Liver (tissue), 9 donors: ENCODE measurements around the gene ADPRH. TPM values are rescaled to one million over a fixed set of nuclear protein-coding genes. Genes with fewer than 3 reads are reported as not detected.

Experiments
- DNase-seq: peaks from one replicate; pipeline ENCODE4 v3.0.0-alpha.2; 2017; ENCODE audit warnings: low spot score
- H3K27ac ChIP-seq, 2 donors: one replicate each; pipeline ENCODE4 v1.7.0; 2013; ENCODE audit warnings: inconsistent platforms in 2 of 2, low read length in 2 of 2, control low read depth in 1 of 2, low read depth in 1 of 2, mild to moderate bottlenecking in 1 of 2
- H3K27me3 ChIP-seq, 4 donors: one replicate each; pipeline versions ENCODE4 v1.6.1 to v1.7.0; 2013; ENCODE audit warnings: low read length in 3 of 4, inconsistent platforms in 1 of 4, mild to moderate bottlenecking in 1 of 4, moderate library complexity in 1 of 4; ENCODE audit not compliant: control insufficient read depth in 4 of 4, insufficient read depth in 4 of 4
- H3K36me3 ChIP-seq, 4 donors: one replicate each; pipeline versions ENCODE4 v1.6.1 to v1.7.0; 2013; ENCODE audit warnings: low read length in 3 of 4, mild to moderate bottlenecking in 3 of 4, low read depth in 1 of 4, moderate library complexity in 1 of 4; ENCODE audit not compliant: control insufficient read depth in 4 of 4, insufficient read depth in 3 of 4
- H3K4me1 ChIP-seq, 4 donors: one replicate each; pipeline versions ENCODE4 v1.6.1 to v1.7.0; 2013; ENCODE audit warnings: low read length in 3 of 4, mild to moderate bottlenecking in 3 of 4, moderate library complexity in 1 of 4; ENCODE audit not compliant: control insufficient read depth in 4 of 4, insufficient read depth in 4 of 4
- H3K4me3 ChIP-seq, 3 donors: one replicate each; pipeline versions ENCODE4 v1.6.1 to v1.7.0; 2013; ENCODE audit warnings: low read length in 3 of 3, control low read depth in 1 of 3, low read depth in 1 of 3, mild to moderate bottlenecking in 1 of 3
- H3K9ac ChIP-seq, 2 donors: one replicate each; pipeline ENCODE4 v1.7.0; 2013; ENCODE audit warnings: low read length in 2 of 2, mild to moderate bottlenecking in 2 of 2, moderate library complexity in 2 of 2, control low read depth in 1 of 2, low read depth in 1 of 2
- H3K9me3 ChIP-seq, 4 donors: one replicate each; pipeline versions ENCODE4 v1.6.1 to v1.7.0; 2013; ENCODE audit warnings: low read length in 3 of 4; ENCODE audit not compliant: control insufficient read depth in 4 of 4
- ATF3 ChIP-seq: IDR thresholded peaks from 2 replicates; pipeline ENCODE4 v1.6.1; 2016; ENCODE audit warnings: antibody characterized with exemption
- EGR1 ChIP-seq, 2 donors: IDR thresholded peaks; 2 replicates each; pipeline ENCODE4 v1.6.1; 2016 to 2018; ENCODE audit warnings: antibody characterized with exemption in 2 of 2, low read depth in 2 of 2
- FOXA1 ChIP-seq: IDR thresholded peaks from 2 replicates; pipeline ENCODE4 v1.6.1; 2016; ENCODE audit warnings: antibody characterized with exemption
- FOXA2 ChIP-seq: IDR thresholded peaks from 2 replicates; pipeline ENCODE4 v1.6.1; 2016; ENCODE audit warnings: antibody characterized with exemption
- GABPA ChIP-seq, 2 donors: IDR thresholded peaks in 1 of 2; conservative IDR thresholded peaks in 1 of 2; 2 replicates each; pipeline ENCODE4 v1.6.1; 2016; ENCODE audit warnings: antibody characterized with exemption in 2 of 2, mild to moderate bottlenecking in 1 of 2, moderate library complexity in 1 of 2
- HNF4A ChIP-seq, 2 donors: conservative IDR thresholded peaks; 2 replicates each; pipeline ENCODE4 v1.6.1; 2016; ENCODE audit warnings: antibody characterized with exemption in 2 of 2, mild to moderate bottlenecking in 2 of 2
- HNF4G ChIP-seq: IDR thresholded peaks from 2 replicates; pipeline ENCODE4 v1.6.1; 2016; ENCODE audit warnings: antibody characterized with exemption
- JUND ChIP-seq, 2 donors: IDR thresholded peaks; 2 replicates each; pipeline ENCODE4 v1.6.1; 2016; ENCODE audit warnings: antibody characterized with exemption in 2 of 2
- MAX ChIP-seq: IDR thresholded peaks from 2 replicates; pipeline ENCODE4 v1.6.1; 2016; ENCODE audit warnings: antibody characterized with exemption
- NR2F2 ChIP-seq: IDR thresholded peaks from 2 replicates; pipeline ENCODE4 v1.6.1; 2016; ENCODE audit warnings: antibody characterized with exemption
- RAD21 ChIP-seq, 2 donors: IDR thresholded peaks; 2 replicates each; pipeline ENCODE4 v1.6.1; 2016; ENCODE audit warnings: antibody characterized with exemption in 2 of 2, mild to moderate bottlenecking in 2 of 2
- REST ChIP-seq: IDR thresholded peaks from 2 replicates; pipeline ENCODE4 v1.6.1; 2016; ENCODE audit warnings: antibody characterized with exemption, mild to moderate bottlenecking
- RXRA ChIP-seq, 2 donors: IDR thresholded peaks; 2 replicates each; pipeline ENCODE4 v1.6.1; 2017 to 2018; ENCODE audit warnings: antibody characterized with exemption in 2 of 2, mild to moderate bottlenecking in 1 of 2
- SP1 ChIP-seq: IDR thresholded peaks from 2 replicates; pipeline ENCODE4 v1.6.1; 2018; ENCODE audit warnings: antibody characterized with exemption, mild to moderate bottlenecking
- TAF1 ChIP-seq: conservative IDR thresholded peaks from 2 replicates; pipeline ENCODE4 v1.6.1; 2016; ENCODE audit warnings: antibody characterized with exemption, mild to moderate bottlenecking
- YY1 ChIP-seq: IDR thresholded peaks from 2 replicates; pipeline ENCODE4 v1.6.1; 2016; ENCODE audit warnings: antibody characterized with exemption, mild to moderate bottlenecking
- ZBTB33 ChIP-seq: IDR thresholded peaks from 2 replicates; pipeline ENCODE4 v1.6.1; 2016; ENCODE audit warnings: antibody characterized with exemption
- WGBS: extraction: QIAGEN DNeasy Blood & Tissue Kit; methylation state at CpG from one replicate; pipeline ENCODE4 v1.1.7; 2013; 5-methylcytosine and 5-hydroxymethylcytosine counted together
- polyA plus RNA-seq, 2 donors: library from polyadenylated mRNA; stranded (reverse) in 1 of 2; unstranded in 1 of 2; fragments of 200-250 nt in 1 of 2; fragments of >200 nt in 1 of 2; fragmentation: Nextera tagmentation in 1 of 2; extraction: Ambion mirVana in 1 of 2; gene quantifications; one replicate each; pipeline versions ENCODE4 v1.2.1 to v1.2.3, GENCODE V29; 2013 to 2015
- total RNA-seq, 2 donors: library from RNA; depleted of rRNA; stranded (reverse); fragments of >200 nt; gene quantifications; one replicate each; pipeline ENCODE4 v1.2.3, GENCODE V29; 2014
- TF ChIP-seq, protein P1 (sequence below): fragments of 150-350 bp; IDR thresholded peaks from 2 replicates; pipeline ENCODE4 v1.5.1; 2017; ENCODE audit warnings: improper control_type of control experiment, low read depth, low read length; ENCODE audit not compliant: missing input control
- donor health status: healthy.
- donor health status: healthy.
- donor health status: healthy.
- donor health status: healthy.
- donor health status: healthy.

Gene ADPRH
- total and polyA plus RNA-seq, 4 donors, result 0.89 to 3.8 (median 2.4) TPM

- DNase-seq, result no peak
- 62% methylated on average over 4 of the region's 4 CpGs for WGBS
- H3K36me3 ChIP-seq, result no peaks in the 10 kb centered on the region
- no peak overlapping the region for H3K27ac ChIP-seq
- peaks cover 0 to 1% (median 0%) of the 10 kb centered on the region in 4 donors for H3K4me1 ChIP-seq
- no peaks in the 10 kb centered on the region for H3K27me3 ChIP-seq
- H3K4me3 ChIP-seq, result no peak overlapping the region
- no peaks in the 10 kb centered on the region for H3K9me3 ChIP-seq
- TF ChIP-seq JUND (IDR thresholded peaks at IDR 0.05) (no peak), HNF4G (no peak), REST (no peak), HNF4A (conservative IDR thresholded peaks at IDR 0.05) (no peak), ZBTB33 (no peak), RXRA (IDR thresholded peaks at IDR 0.05) (no peak), YY1 (no peak), FOXA2 (no peak), FOXA1 (no peak), TAF1 (no peak), RAD21 (IDR thresholded peaks at IDR 0.05) (no peak), MAX (no peak), GABPA (IDR thresholded peaks at IDR 0.05 in 1 of 2, conservative IDR thresholded peaks at IDR 0.05 in 1 of 2) (no peak), ATF3 (no peak), NR2F2 (no peak), EGR1 (IDR thresholded peaks at IDR 0.05; ENCODE audit: low read depth in 2 of 2) (no peak)
- TF ChIP-seq, protein P1, sequence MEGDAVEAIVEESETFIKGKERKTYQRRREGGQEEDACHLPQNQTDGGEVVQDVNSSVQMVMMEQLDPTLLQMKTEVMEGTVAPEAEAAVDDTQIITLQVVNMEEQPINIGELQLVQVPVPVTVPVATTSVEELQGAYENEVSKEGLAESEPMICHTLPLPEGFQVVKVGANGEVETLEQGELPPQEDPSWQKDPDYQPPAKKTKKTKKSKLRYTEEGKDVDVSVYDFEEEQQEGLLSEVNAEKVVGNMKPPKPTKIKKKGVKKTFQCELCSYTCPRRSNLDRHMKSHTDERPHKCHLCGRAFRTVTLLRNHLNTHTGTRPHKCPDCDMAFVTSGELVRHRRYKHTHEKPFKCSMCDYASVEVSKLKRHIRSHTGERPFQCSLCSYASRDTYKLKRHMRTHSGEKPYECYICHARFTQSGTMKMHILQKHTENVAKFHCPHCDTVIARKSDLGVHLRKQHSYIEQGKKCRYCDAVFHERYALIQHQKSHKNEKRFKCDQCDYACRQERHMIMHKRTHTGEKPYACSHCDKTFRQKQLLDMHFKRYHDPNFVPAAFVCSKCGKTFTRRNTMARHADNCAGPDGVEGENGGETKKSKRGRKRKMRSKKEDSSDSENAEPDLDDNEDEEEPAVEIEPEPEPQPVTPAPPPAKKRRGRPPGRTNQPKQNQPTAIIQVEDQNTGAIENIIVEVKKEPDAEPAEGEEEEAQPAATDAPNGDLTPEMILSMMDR, result no peak
- H3K9ac ChIP-seq, result no peak overlapping the region
Observed at GRCh38 chr3:119555309-119555735, 24.0 kb upstream of the ADPRH start.

DNA sequence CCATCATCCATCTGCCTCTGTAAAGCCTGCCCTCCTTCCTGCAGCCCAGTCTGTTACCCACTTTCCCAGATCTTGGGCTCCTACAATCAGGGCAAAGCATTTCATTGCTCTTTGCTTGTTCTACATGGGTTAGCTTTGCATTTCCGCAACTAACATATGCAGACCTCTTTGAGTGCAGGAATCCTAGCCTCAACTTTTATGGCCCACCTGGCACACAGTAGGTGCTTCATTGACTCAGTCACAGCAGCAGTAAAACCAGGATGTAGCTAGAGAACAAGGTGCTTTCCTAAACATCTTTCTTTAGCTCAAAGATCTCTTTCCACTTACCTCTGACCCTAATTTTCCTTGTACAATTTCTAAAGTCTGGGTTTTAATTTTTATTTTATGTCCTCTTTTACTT lies 23.4 kb upstream of the ADPRH start:
- Histone ChIP-seq H3K27me3 (no peaks in the 10 kb centered on the region), H3K4me1 (peaks cover 0 to 1% (median 0%) of the 10 kb centered on the region in 4 donors), H3K9me3 (no peaks in the 10 kb centered on the region), H3K36me3 (no peaks in the 10 kb centered on the region), H3K9ac (no peak overlapping the region), H3K4me3 (no peak overlapping the region), H3K27ac (no peak overlapping the region)
- no peak for DNase-seq
- 95% methylated on average over 1 of the region's 1 CpG for WGBS
- TF ChIP-seq YY1 (no peak), JUND (IDR thresholded peaks at IDR 0.05) (no peak), NR2F2 (no peak), ATF3 (no peak), REST (no peak), SP1 (no peak), RXRA (IDR thresholded peaks at IDR 0.05) (no peak), FOXA2 (no peak), RAD21 (IDR thresholded peaks at IDR 0.05) (no peak), MAX (no peak), GABPA (IDR thresholded peaks at IDR 0.05 in 1 of 2, conservative IDR thresholded peaks at IDR 0.05 in 1 of 2) (no peak), HNF4A (conservative IDR thresholded peaks at IDR 0.05) (no peak)
